Neuronal stem cell (in vitro differentiated cells): ENCODE results near the gene THBS4.
A peak's percentile ranks its signal among the peaks of the same experiment; 100 is the strongest.

Experiments used
- DNase-seq: peaks from one replicate; pipeline ENCODE4 v3.0.0-alpha.2; 2013; ENCODE audit warnings: low spot score
- H2AFZ ChIP-seq: one replicate; pipeline ENCODE4 v1.6.1; 2013; ENCODE audit warnings: mild to moderate bottlenecking, low read length, inconsistent platforms
- H2AK5ac ChIP-seq: 2 replicates; pipeline ENCODE4 v1.6.1; 2013; ENCODE audit warnings: low read depth, mild to moderate bottlenecking, inconsistent platforms, low read length, moderate library complexity, mixed read lengths
- H2BK120ac ChIP-seq: 2 replicates; pipeline ENCODE4 v1.6.1; 2013; ENCODE audit warnings: low read depth, mild to moderate bottlenecking, inconsistent platforms, low read length, moderate library complexity, mixed read lengths
- H2BK12ac ChIP-seq: one replicate; pipeline ENCODE4 v1.6.1; 2013; ENCODE audit warnings: low read length, inconsistent platforms
- H2BK15ac ChIP-seq: 2 replicates; pipeline ENCODE4 v1.6.1; 2013; ENCODE audit warnings: mild to moderate bottlenecking, low read length, inconsistent platforms, mixed read lengths
- H2BK5ac ChIP-seq: one replicate; pipeline ENCODE4 v1.6.1; 2013; ENCODE audit warnings: inconsistent platforms, mild to moderate bottlenecking, low read length, moderate library complexity
- H3K14ac ChIP-seq: one replicate; pipeline ENCODE4 v1.6.1; 2013; ENCODE audit warnings: low read length, inconsistent platforms
- H3K18ac ChIP-seq: 2 replicates; pipeline ENCODE4 v1.6.1; 2013; ENCODE audit warnings: low read length, inconsistent platforms
- H3K23ac ChIP-seq: 2 replicates; pipeline ENCODE4 v1.6.1; 2013; ENCODE audit warnings: low read depth, mild to moderate bottlenecking, mixed read lengths, low read length, inconsistent platforms; ENCODE audit not compliant: poor library complexity
- H3K27ac ChIP-seq: replicated peaks from 3 replicates; pipeline ENCODE4 v1.5.1; 2013; ENCODE audit warnings: low read length, inconsistent platforms
- H3K27me3 ChIP-seq, 3 experiments: 2 replicates each; pipeline ENCODE4 v1.6.1; 2013; ENCODE audit warnings: low read length in 3 of 3, mild to moderate bottlenecking in 2 of 3, inconsistent platforms in 1 of 3, low read depth in 1 of 3, mixed read lengths in 1 of 3, moderate library complexity in 1 of 3; ENCODE audit not compliant: control insufficient read depth in 3 of 3, insufficient read depth in 3 of 3
- H3K36me3 ChIP-seq, 2 donors: replicated peaks in 1 of 2; 2 replicates each; pipeline ENCODE4 v1.6.1; 2013; ENCODE audit warnings: low read length in 2 of 2; ENCODE audit not compliant: control insufficient read depth in 2 of 2, insufficient read depth in 2 of 2
- H3K4ac ChIP-seq: 2 replicates; pipeline ENCODE4 v1.6.1; 2013; ENCODE audit warnings: inconsistent platforms, mild to moderate bottlenecking, low read length, moderate library complexity
- H3K4me1 ChIP-seq, 2 donors: 1 replicate in 1 of 2; 2 replicates in 1 of 2; pipeline ENCODE4 v1.6.1; 2013; ENCODE audit warnings: low read length in 2 of 2, low read depth in 1 of 2; ENCODE audit not compliant: control insufficient read depth in 2 of 2, insufficient read depth in 1 of 2
- H3K4me2 ChIP-seq: one replicate; pipeline ENCODE4 v1.6.1; 2013; ENCODE audit warnings: mild to moderate bottlenecking, low read length, inconsistent platforms; ENCODE audit not compliant: insufficient read depth, poor library complexity, severe bottlenecking
- H3K4me3 ChIP-seq, 2 donors: 2 replicates each; pipeline ENCODE4 v1.5.1; 2013; ENCODE audit warnings: low read length in 2 of 2, mild to moderate bottlenecking in 2 of 2, inconsistent platforms in 1 of 2, moderate library complexity in 1 of 2
- H3K79me1 ChIP-seq: one replicate; pipeline ENCODE4 v1.6.1; 2013; ENCODE audit warnings: low read depth, mild to moderate bottlenecking, inconsistent platforms, low read length, moderate library complexity
- H3K9ac ChIP-seq: one replicate; pipeline ENCODE4 v1.6.1; 2013; ENCODE audit warnings: mild to moderate bottlenecking, low read depth, low read length, inconsistent platforms; ENCODE audit not compliant: poor library complexity
- H3K9me3 ChIP-seq, 2 donors: replicated peaks in 1 of 2; 2 replicates each; pipeline versions ENCODE3 to v1.6.1; 2013; ENCODE audit warnings: low read length in 2 of 2, mild to moderate bottlenecking in 2 of 2, inconsistent platforms in 1 of 2, low read depth in 1 of 2, mixed read lengths in 1 of 2, moderate library complexity in 1 of 2; ENCODE audit not compliant: control insufficient read depth in 2 of 2, insufficient read depth in 1 of 2
- H4K8ac ChIP-seq: one replicate; pipeline ENCODE4 v1.6.1; 2013; ENCODE audit warnings: low read depth, mild to moderate bottlenecking, inconsistent platforms, low read length, moderate library complexity
- H4K91ac ChIP-seq: one replicate; pipeline ENCODE4 v1.6.1; 2013; ENCODE audit warnings: low read length, low read depth, mild to moderate bottlenecking, inconsistent platforms; ENCODE audit not compliant: poor library complexity
- WGBS, 2 donors: extraction: QIAGEN DNeasy Blood & Tissue Kit; methylation state at CpG; one replicate each; pipeline ENCODE4 v1.1.7; 2013; ENCODE audit warnings: missing lambda C conversion rate in 2 of 2, mixed read lengths in 1 of 2; ENCODE audit not compliant: insufficient read length in 2 of 2, insufficient replicate concordance in 1 of 2; ENCODE audit errors: extremely low coverage in 2 of 2; 5-methylcytosine and 5-hydroxymethylcytosine counted together

The THBS4 gene

GRCh38 chr5:79990598-79991507 is 44.3 kb upstream of the THBS4 start, which contains the start of gene MTX3:
MTX3 (minus strand) TSS chr5:79991262; CDS start chr5:79991238, 24 bp downstream.
- H3K9me3 ChIP-seq = no peaks in the 10 kb centered on the region

GRCh38 chr5:79992891-79993657 is 42.1 kb upstream of the THBS4 start:
- Histone ChIP-seq H3K4me1 (peaks cover 0 to 4% of the 10 kb centered on the region in 2 donors), H2BK15ac (no peak overlapping the region), H3K27ac (no peak overlapping the region), H3K27me3 (no peaks in the 10 kb centered on the region), H3K4me2 (no peak overlapping the region), H2AK5ac (no peak overlapping the region), H3K23ac (no peak overlapping the region), H2BK120ac (no peak overlapping the region), H3K4me3 (no peak overlapping the region), H3K9ac (no peak overlapping the region), H3K9me3 (no peaks in the 10 kb centered on the region), H2AFZ (no peak overlapping the region), H3K36me3 (peaks cover 3 to 15% of the 10 kb centered on the region in 2 donors), H4K91ac (no peak overlapping the region), H3K4ac (no peak overlapping the region), H3K79me1 (no peaks in the 10 kb centered on the region), H3K14ac (no peak overlapping the region), H2BK5ac (no peak overlapping the region), H2BK12ac (no peak overlapping the region), H4K8ac (no peak overlapping the region), H3K18ac (no peak overlapping the region)
- no CpG with 5 or more reads among the region's 2 CpGs for WGBS, 2 donors
- no peak for DNase-seq

More at GRCh38 chr5:79990598-79991507, 44.3 kb upstream of the THBS4 start, which contains the start of gene MTX3:
- Histone ChIP-seq H3K4me3 (peak within 1 kb of the TSS; percentile 89 to 92), H2BK120ac (no peak within 1 kb of the TSS), H3K4me2 (peak within 1 kb of the TSS; percentile 69), H3K14ac (no peak within 1 kb of the TSS), H3K9ac (peak within 1 kb of the TSS; percentile 93), H3K18ac (peak within 1 kb of the TSS; percentile 97), H4K91ac (peak within 1 kb of the TSS; percentile 82), H2AK5ac (no peak within 1 kb of the TSS), H2BK12ac (no peak within 1 kb of the TSS), H3K36me3 (peaks cover 5 to 33% of the 10 kb centered on the region in 2 donors), H2BK15ac (peak within 1 kb of the TSS; percentile 54), H3K4me1 (peaks cover 0 to 4% of the 10 kb centered on the region in 2 donors), H3K27me3 (no peaks in the 10 kb centered on the region), H4K8ac (peak within 1 kb of the TSS; percentile 68), H3K27ac (peak within 1 kb of the TSS; percentile 75), H2BK5ac (peak within 1 kb of the TSS; percentile 9), H2AFZ (peak within 1 kb of the TSS; percentile 96), H3K4ac (no peak within 1 kb of the TSS), H3K23ac (peak within 1 kb of the TSS; percentile 87), H3K79me1 (no peaks in the 10 kb centered on the region)
- WGBS, 2 donors = no CpG with 5 or more reads among the region's 50 CpGs
- peak; percentile 78 for DNase-seq

- Histone ChIP-seq H3K4me2 (no peak overlapping the region), H2AK5ac (no peak overlapping the region), H3K27me3 (no peaks in the 10 kb centered on the region), H3K4me1 (no peaks in the 10 kb centered on the region), H2BK12ac (no peak overlapping the region), H3K4me3 (no peak overlapping the region), H3K9me3 (no peaks in the 10 kb centered on the region), H4K91ac (no peak overlapping the region), H3K14ac (no peak overlapping the region), H2BK5ac (no peak overlapping the region), H3K36me3 (peaks cover 2 to 37% of the 10 kb centered on the region in 2 donors), H3K23ac (no peak overlapping the region), H3K27ac (no peak overlapping the region), H4K8ac (no peak overlapping the region), H3K79me1 (no peaks in the 10 kb centered on the region), H3K4ac (no peak overlapping the region), H3K18ac (no peak overlapping the region), H2BK15ac (no peak overlapping the region), H2BK120ac (no peak overlapping the region), H3K9ac (no peak overlapping the region), H2AFZ (no peak overlapping the region)
- DNase-seq = no peak
- WGBS, 2 donors = no CpG with 5 or more reads among the region's 1 CpG
Observed at GRCh38 chr5:79999722-80000121, 35.4 kb upstream of the THBS4 start.

GRCh38 chr5:80002677-80003076 is 32.5 kb upstream of the THBS4 start:
- Histone ChIP-seq H3K4ac (no peak overlapping the region), H2AFZ (no peak overlapping the region), H3K18ac (no peak overlapping the region), H3K36me3 (peaks cover 2 to 37% of the 10 kb centered on the region in 2 donors), H3K4me3 (no peak overlapping the region), H3K79me1 (no peaks in the 10 kb centered on the region), H2BK120ac (no peak overlapping the region), H3K27me3 (no peaks in the 10 kb centered on the region), H3K14ac (no peak overlapping the region), H2BK12ac (no peak overlapping the region), H2AK5ac (no peak overlapping the region), H3K27ac (no peak overlapping the region), H3K9ac (no peak overlapping the region), H3K4me2 (no peak overlapping the region), H2BK5ac (no peak overlapping the region), H3K4me1 (no peaks in the 10 kb centered on the region), H2BK15ac (no peak overlapping the region), H4K91ac (no peak overlapping the region), H3K9me3 (no peaks in the 10 kb centered on the region), H4K8ac (no peak overlapping the region), H3K23ac (no peak overlapping the region)
- DNase-seq = no peak
- no CpG with 5 or more reads among the region's 1 CpG for WGBS, 2 donors
